ENCODE measurements around the gene PGGT1B.

- TF ChIP-seq, protein P1, sequence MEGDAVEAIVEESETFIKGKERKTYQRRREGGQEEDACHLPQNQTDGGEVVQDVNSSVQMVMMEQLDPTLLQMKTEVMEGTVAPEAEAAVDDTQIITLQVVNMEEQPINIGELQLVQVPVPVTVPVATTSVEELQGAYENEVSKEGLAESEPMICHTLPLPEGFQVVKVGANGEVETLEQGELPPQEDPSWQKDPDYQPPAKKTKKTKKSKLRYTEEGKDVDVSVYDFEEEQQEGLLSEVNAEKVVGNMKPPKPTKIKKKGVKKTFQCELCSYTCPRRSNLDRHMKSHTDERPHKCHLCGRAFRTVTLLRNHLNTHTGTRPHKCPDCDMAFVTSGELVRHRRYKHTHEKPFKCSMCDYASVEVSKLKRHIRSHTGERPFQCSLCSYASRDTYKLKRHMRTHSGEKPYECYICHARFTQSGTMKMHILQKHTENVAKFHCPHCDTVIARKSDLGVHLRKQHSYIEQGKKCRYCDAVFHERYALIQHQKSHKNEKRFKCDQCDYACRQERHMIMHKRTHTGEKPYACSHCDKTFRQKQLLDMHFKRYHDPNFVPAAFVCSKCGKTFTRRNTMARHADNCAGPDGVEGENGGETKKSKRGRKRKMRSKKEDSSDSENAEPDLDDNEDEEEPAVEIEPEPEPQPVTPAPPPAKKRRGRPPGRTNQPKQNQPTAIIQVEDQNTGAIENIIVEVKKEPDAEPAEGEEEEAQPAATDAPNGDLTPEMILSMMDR (IDR thresholded peaks at IDR 0.05): no peak
- TF ChIP-seq POLR2A (IDR thresholded peaks at IDR 0.05): no peak
Measured at GRCh38 chr5:115194676-115195075, 68.0 kb downstream of the PGGT1B start.
